ENCODE data around the gene PLA1A.
"Not testable (repeated sequence)": the region's sequence is repeated elsewhere in the genome, so short reads cannot be mapped to it uniquely, and the experiment has no call there.

The PLA1A gene

GRCh38 chr3:119580067-119580760, 17.5 kb upstream of the PLA1A start:
- peak; percentile 42 for DNase-seq

GRCh38 chr3:119582178-119582577, 15.5 kb upstream of the PLA1A start:
- DNase-seq, result no peak

- no peak for DNase-seq
Observed at GRCh38 chr3:119585208-119585607, 12.5 kb upstream of the PLA1A start.

- no peak for DNase-seq
Observed at GRCh38 chr3:119585856-119586570, 11.7 kb upstream of the PLA1A start.

GRCh38 chr3:119586733-119587172, 10.9 kb upstream of the PLA1A start:
- DNase-seq, result no peak

- DNase-seq, result peak; percentile 21
Observed at GRCh38 chr3:119588112-119588511, 9.6 kb upstream of the PLA1A start.

- no peak for DNase-seq
Observed at GRCh38 chr3:119589102-119589773, 8.4 kb upstream of the PLA1A start.

GRCh38 chr3:119590706-119591105, 7.0 kb upstream of the PLA1A start:
- DNase-seq, result no peak

GRCh38 chr3:119592861-119593260, 4.8 kb upstream of the PLA1A start:
- no peak for DNase-seq

- no peak for DNase-seq
Observed at GRCh38 chr3:119594066-119594465, 3.6 kb upstream of the PLA1A start.

GRCh38 chr3:119594929-119595328, 2.8 kb upstream of the PLA1A start:
- not testable (repeated sequence) for DNase-seq

- DNase-seq, result no peak
Observed at GRCh38 chr3:119595639-119596334, 1.9 kb upstream of the PLA1A start.

GRCh38 chr3:119596398-119596797, 1.3 kb upstream of the PLA1A start:
- DNase-seq, result no peak

- DNase-seq, result no peak
Observed at GRCh38 chr3:119598410-119599098, 869 bp downstream of the PLA1A start.

- DNase-seq, result no peak
Observed at GRCh38 chr3:119599558-119600174, 2.0 kb downstream of the PLA1A start.

GRCh38 chr3:119600732-119601131, 3.0 kb downstream of the PLA1A start:
- peak; percentile 43 for DNase-seq

GRCh38 chr3:119601154-119601553, 3.5 kb downstream of the PLA1A start:
- no peak for DNase-seq

GRCh38 chr3:119602676-119603075, 5.0 kb downstream of the PLA1A start:
- DNase-seq, result no peak

GRCh38 chr3:119604878-119605277, 7.2 kb downstream of the PLA1A start:
- no peak for DNase-seq

GRCh38 chr3:119608405-119609000, 10.8 kb downstream of the PLA1A start:
- no peak for DNase-seq

GRCh38 chr3:119609301-119609700, 11.6 kb downstream of the PLA1A start:
- no peak for DNase-seq

GRCh38 chr3:119611664-119612063, 14.0 kb downstream of the PLA1A start:
- DNase-seq, result no peak
